Peyer's patch (tissue), 4 donors: Measurements from ENCODE around the gene FMNL2. TPM values are rescaled to one million over a fixed set of nuclear protein-coding genes. Genes with fewer than 3 reads are reported as not detected.
"Not testable (repeated sequence)": the region's sequence is repeated elsewhere in the genome, so short reads cannot be mapped to it uniquely, and the experiment has no call there.

ENCODE experiments used
- DNase-seq, 3 donors: peaks; one replicate each; pipeline ENCODE4 v3.0.0-alpha.2; 2017 to 2019
- H3K27ac ChIP-seq, 4 donors: fragments of 200-600 bp; sonication (generic); one replicate each; pipeline ENCODE4 v1.5.1; 2016 to 2019
- H3K27me3 ChIP-seq, 2 donors: fragments of 200-600 bp; sonication (generic); one replicate each; pipeline ENCODE4 v1.5.1; 2019
- H3K36me3 ChIP-seq, 3 donors: fragments of 200-600 bp; sonication (generic); one replicate each; pipeline ENCODE4 v1.5.1; 2016 to 2019
- H3K4me1 ChIP-seq, 4 donors: fragments of 200-600 bp; sonication (generic); one replicate each; pipeline ENCODE4 v1.5.1; 2016 to 2019
- H3K4me3 ChIP-seq, 4 donors: fragments of 200-600 bp; sonication (generic); 1 replicate in 3 of 4; 2 replicates in 1 of 4; pipeline ENCODE4 v1.5.1; 2016 to 2019; ENCODE audit warnings: mild to moderate bottlenecking in 1 of 4
- H3K9me3 ChIP-seq, 4 donors: fragments of 200-600 bp; sonication (generic); one replicate each; pipeline ENCODE4 v1.5.1; 2016 to 2019; ENCODE audit warnings: mild to moderate bottlenecking in 1 of 4
- CTCF ChIP-seq, 6 experiments: fragments of 450-650 bp in 4 of 6; fragments of 200-600 bp in 2 of 6; sonication (generic) in 1 of 6; IDR thresholded peaks; one replicate each; pipeline ENCODE4 v1.5.1; 2017 to 2019; ENCODE audit warnings: antibody characterized with exemption in 6 of 6, mild to moderate bottlenecking in 3 of 6, moderate library complexity in 1 of 6
- POLR2A ChIP-seq, 2 donors: fragments of 450-650 bp; IDR thresholded peaks; one replicate each; pipeline ENCODE4 v1.5.1; 2017; ENCODE audit warnings: antibody characterized with exemption in 2 of 2, mild to moderate bottlenecking in 2 of 2, moderate library complexity in 2 of 2
- total RNA-seq, 4 donors: library from RNA; depleted of rRNA; stranded (reverse); fragments of >200 nt; gene quantifications; one replicate each; pipeline ENCODE4 v1.1.0, GENCODE V29; 2016

Gene FMNL2
- total RNA-seq, 4 donors from 2014 or later, result 7.5 to 52.0 (median 17.1) TPM

DNA sequence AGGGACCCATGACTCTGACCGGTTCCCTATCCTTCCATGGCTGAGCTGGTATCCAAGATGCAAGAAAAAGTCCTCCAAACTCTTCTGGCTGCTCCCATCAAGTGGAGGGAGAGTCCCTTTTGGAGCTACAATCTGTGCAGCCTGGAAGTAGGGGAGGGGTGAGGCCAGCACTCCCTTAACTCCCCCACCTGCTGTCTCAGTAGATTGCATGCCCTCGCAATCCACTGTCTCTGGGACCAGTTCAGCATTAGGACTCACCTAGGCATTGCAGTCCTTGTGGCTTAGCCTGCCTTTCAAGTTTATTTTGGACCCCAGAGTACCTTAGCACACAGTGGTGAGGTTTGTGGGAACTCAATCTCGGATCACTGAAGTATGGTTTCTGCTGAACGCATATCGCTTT, 14.2 kb upstream of the FMNL2 start:
- Histone ChIP-seq H3K4me1 (no peaks in the 10 kb centered on the region), H3K27ac (no peak overlapping the region), H3K9me3 (no peaks in the 10 kb centered on the region), H3K36me3 (no peaks in the 10 kb centered on the region), H3K4me3 (no peak overlapping the region), H3K27me3 (no peaks in the 10 kb centered on the region)
- DNase-seq, result no peak
- no peak for TF ChIP-seq POLR2A (IDR thresholded peaks at IDR 0.05)
- TF ChIP-seq CTCF (IDR thresholded peaks at IDR 0.05), result no peak

DNA sequence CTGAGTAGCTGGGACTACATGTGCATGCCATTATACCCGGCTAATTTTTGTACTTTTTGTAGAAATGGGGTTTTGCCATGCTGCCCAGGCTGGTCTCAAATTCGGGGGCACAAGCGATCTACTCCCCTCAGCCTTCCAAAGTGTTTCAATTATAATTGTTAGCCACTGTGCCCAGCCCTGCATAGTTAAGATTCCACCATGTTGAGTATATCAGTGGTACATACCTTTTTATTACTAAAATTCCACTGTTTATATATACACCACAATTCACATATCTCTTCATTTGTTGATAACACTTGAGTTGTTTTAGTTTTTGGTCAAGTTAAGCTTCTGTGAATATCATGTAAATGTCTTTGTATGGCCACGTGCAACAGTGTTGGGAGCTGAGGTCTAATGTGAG, 12.8 kb upstream of the FMNL2 start:
- TF ChIP-seq CTCF (IDR thresholded peaks at IDR 0.05) (no peak), POLR2A (IDR thresholded peaks at IDR 0.05) (no peak)
- Histone ChIP-seq H3K27me3 (no peaks in the 10 kb centered on the region), H3K36me3 (no peaks in the 10 kb centered on the region), H3K9me3 (no peaks in the 10 kb centered on the region), H3K27ac (no peak overlapping the region), H3K4me1 (no peaks in the 10 kb centered on the region), H3K4me3 (no peak overlapping the region)
- no peak for DNase-seq

DNA sequence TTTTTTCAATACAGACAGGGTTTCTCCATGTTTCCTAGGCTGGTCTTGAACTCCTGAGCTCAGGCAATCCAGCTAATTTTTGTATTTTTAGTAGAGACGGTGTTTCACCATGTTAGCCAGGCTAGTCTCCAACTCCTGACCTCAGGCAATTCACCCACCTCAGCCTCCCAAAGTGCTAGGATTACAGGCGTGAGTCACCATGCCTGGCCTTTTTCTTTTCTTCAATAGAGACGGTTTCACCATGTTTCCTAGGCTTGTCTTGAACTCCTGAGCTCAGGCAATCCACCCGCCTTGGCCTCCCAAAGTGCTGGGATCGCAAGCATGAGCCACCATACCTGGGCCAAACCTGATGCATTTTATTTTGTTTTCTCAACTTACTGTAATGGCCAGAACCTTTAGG, 9.8 kb upstream of the FMNL2 start:
- H3K4me1 ChIP-seq, H3K36me3 ChIP-seq, H3K27me3 ChIP-seq, H3K27ac ChIP-seq, H3K9me3 ChIP-seq, H3K4me3 ChIP-seq, DNase-seq: not testable (repeated sequence)

DNA sequence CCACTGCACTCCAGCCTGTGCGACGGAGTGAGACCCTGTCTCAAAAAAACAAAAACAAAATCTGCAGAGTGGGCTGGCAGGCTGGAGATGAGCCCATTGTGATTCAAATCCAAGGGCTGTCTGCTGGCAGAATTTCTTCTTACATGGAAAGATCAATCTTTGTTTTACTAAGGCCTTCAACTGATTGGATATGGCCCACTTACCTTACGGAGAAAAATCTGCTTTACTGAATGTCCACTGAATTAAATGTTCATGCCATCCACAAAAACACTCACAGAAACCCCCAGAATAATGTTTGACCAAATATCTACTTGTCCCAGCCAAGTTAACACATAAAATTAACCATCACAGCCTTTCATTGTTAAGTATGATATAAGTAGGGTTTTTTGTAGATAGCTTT, 8.3 kb upstream of the FMNL2 start:
- H3K4me3 ChIP-seq, result no peak overlapping the region
- H3K27ac ChIP-seq, result no peak overlapping the region
- no peaks in the 10 kb centered on the region for H3K36me3 ChIP-seq
- H3K27me3 ChIP-seq, result no peaks in the 10 kb centered on the region
- H3K4me1 ChIP-seq, result no peaks in the 10 kb centered on the region
- no peak for DNase-seq
- TF ChIP-seq POLR2A (IDR thresholded peaks at IDR 0.05) (no peak), CTCF (IDR thresholded peaks at IDR 0.05) (no peak)
- H3K9me3 ChIP-seq, result no peaks in the 10 kb centered on the region

GRCh38 chr2:152328013-152328412, 7.0 kb upstream of the FMNL2 start:
- Histone ChIP-seq H3K4me1 (no peaks in the 10 kb centered on the region), H3K9me3 (no peaks in the 10 kb centered on the region), H3K27ac (no peak overlapping the region), H3K27me3 (no peaks in the 10 kb centered on the region), H3K4me3 (no peak overlapping the region), H3K36me3 (no peaks in the 10 kb centered on the region)
- TF ChIP-seq POLR2A (IDR thresholded peaks at IDR 0.05), result no peak
- TF ChIP-seq CTCF (IDR thresholded peaks at IDR 0.05), result no peak
- DNase-seq, result no peak

- Histone ChIP-seq H3K27me3 (no peaks in the 10 kb centered on the region), H3K4me1 (peaks cover 0 to 6% (median 0%) of the 10 kb centered on the region in 4 donors), H3K27ac (no peak overlapping the region), H3K4me3 (no peak overlapping the region), H3K36me3 (no peaks in the 10 kb centered on the region), H3K9me3 (no peaks in the 10 kb centered on the region)
- no peak for DNase-seq
- no peak for TF ChIP-seq POLR2A (IDR thresholded peaks at IDR 0.05)
- no peak for TF ChIP-seq CTCF (IDR thresholded peaks at IDR 0.05)
Observed at GRCh38 chr2:152330235-152330866, 4.6 kb upstream of the FMNL2 start.
